Measurements from ENCODE around the gene SYTL2. TPM values are rescaled to one million over a fixed set of nuclear protein-coding genes. Genes with fewer than 3 reads are reported as not detected.

Gene SYTL2
- total RNA-seq, 1 experiment from 2014 or later: 57.1 TPM

GRCh38 chr11:85663080-85663752 lies 147.7 kb downstream of the SYTL2 start:
- ATAC-seq (no peak), DNase-seq (no peak)
- Histone ChIP-seq H3K9ac (ENCODE audit: low read length) (peak overlapping the region; percentile 99), H3K4me2 (ENCODE audit: low read length) (peak overlapping the region; percentile 96), H3K4me1 (ENCODE audit: insufficient read depth, low read length) (peaks cover 37% of the 10 kb centered on the region), H3K36me3 (ENCODE audit: low read depth, low read length) (peaks cover 50% of the 10 kb centered on the region), H3K9me3 (ENCODE audit: low read length) (no peaks in the 10 kb centered on the region), H4K20me1 (ENCODE audit: low read length) (peaks cover 57% of the 10 kb centered on the region), H3K4me3 (ENCODE audit: low read length) (peak overlapping the region; percentile 98), H2AFZ (ENCODE audit: low read length) (no peak overlapping the region), H3K27ac (ENCODE audit: low read length) (no peak overlapping the region), H3K79me2 (ENCODE audit: low read length) (peaks cover 68% of the 10 kb centered on the region), H3K27me3 (ENCODE audit: low read length) (no peaks in the 10 kb centered on the region), H3K9me2 (replicated peaks; ENCODE audit: low read length) (no peaks in the 10 kb centered on the region), H3F3A (ENCODE audit: low read length, unreplicated experiment) (no peaks in the 10 kb centered on the region)
- ChIA-PET POLR2A (ENCODE audit: unreplicated experiment) (interaction anchor here (0.7 kb wide), 1 partner anchor 1603 kb away, joined by 11 read pairs; no protein-coding TSS in a partner anchor), CTCF (interaction anchor here (0.6 to 0.7 kb wide), 2 partner anchors 66 to 883 kb away, joined by 4 to 6 read pairs; no protein-coding TSS in a partner anchor)
- TSS peak; percentile 29 for BruUV-seq (replicated peaks)
- TF ChIP-seq EZH2 (IDR thresholded peaks at IDR 0.05; ENCODE audit: low read length, unreplicated experiment): no peak
- intact Hi-C loops (cut with micrococcal nuclease): loop anchor here (5.0 to 10.0 kb wide), 2 partner anchors 66 to 582 kb away; partner anchors contain the start of gene EED

DNA sequence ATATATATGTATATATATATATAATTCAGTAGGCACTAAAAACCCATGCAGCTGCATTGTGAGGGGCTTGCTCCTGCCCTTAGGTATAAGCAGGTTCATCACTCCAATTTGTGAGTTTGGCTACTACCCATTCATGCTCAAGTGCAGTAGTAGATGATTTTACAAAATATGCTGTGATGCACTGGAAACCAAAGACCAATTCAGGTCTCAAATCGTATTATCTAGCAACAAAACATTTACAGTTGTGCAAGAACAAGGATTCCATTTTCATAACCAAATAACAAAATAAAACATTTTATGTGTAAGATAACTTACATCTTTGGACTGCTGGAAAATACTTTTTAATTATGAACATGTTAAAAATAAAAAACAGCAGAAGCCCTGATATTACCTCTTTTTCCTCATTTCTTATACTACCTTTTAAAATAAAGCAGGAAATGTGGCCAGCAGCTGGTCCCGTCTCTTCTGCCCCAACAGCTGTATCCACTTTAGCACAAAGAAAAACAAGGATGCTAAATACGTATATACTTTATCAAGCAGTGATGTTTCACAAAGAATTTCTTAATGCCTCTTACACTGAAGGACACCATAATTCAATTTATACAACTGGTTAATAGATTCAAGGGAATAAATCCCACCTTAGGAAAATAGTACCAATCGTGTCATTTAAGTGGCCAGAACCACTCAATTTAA lies 148.8 kb downstream of the SYTL2 start:
- H2AFZ ChIP-seq (ENCODE audit: low read length): no peak overlapping the region
- no TSS peak for BruUV-seq (replicated peaks)
- no peaks in the 10 kb centered on the region for H3K9me2 ChIP-seq (replicated peaks; ENCODE audit: low read length)
- H4K20me1 ChIP-seq (ENCODE audit: low read length): peaks cover 68% of the 10 kb centered on the region
- H3K4me3 ChIP-seq (ENCODE audit: low read length): peak overlapping the region; percentile 98
- no peaks in the 10 kb centered on the region for H3K27me3 ChIP-seq (ENCODE audit: low read length)
- peak overlapping the region; percentile 99 for H3K9ac ChIP-seq (ENCODE audit: low read length)
- no peaks in the 10 kb centered on the region for H3F3A ChIP-seq (ENCODE audit: low read length, unreplicated experiment)
- DNase-seq (no peak), ATAC-seq (no peak)
- H3K4me2 ChIP-seq (ENCODE audit: low read length): peak overlapping the region; percentile 96
- peaks cover 37% of the 10 kb centered on the region for H3K4me1 ChIP-seq (ENCODE audit: insufficient read depth, low read length)
- peaks cover 79% of the 10 kb centered on the region for H3K79me2 ChIP-seq (ENCODE audit: low read length)
- POLR2A ChIA-PET (ENCODE audit: unreplicated experiment): interaction anchor here (0.6 kb wide), 1 partner anchor 1371 kb away, joined by 6 read pairs; no protein-coding TSS in a partner anchor
- no peak overlapping the region for H3K27ac ChIP-seq (ENCODE audit: low read length)
- CTCF ChIA-PET: no interaction called here
- H3K36me3 ChIP-seq (ENCODE audit: low read depth, low read length): peaks cover 61% of the 10 kb centered on the region
- intact Hi-C loops (cut with micrococcal nuclease): loop anchor here (1.0 to 10.0 kb wide), 3 partner anchors 14 to 583 kb away; partner anchors contain the start of gene EED
- H3K9me3 ChIP-seq (ENCODE audit: low read length): no peaks in the 10 kb centered on the region
- TF ChIP-seq EZH2 (IDR thresholded peaks at IDR 0.05; ENCODE audit: low read length, unreplicated experiment) (no peak), CTCF (conservative IDR thresholded peaks at IDR 0.05; ENCODE audit: low read depth, low read length) (no peak), EZH2phosphoT487 (IDR thresholded peaks at IDR 0.05; ENCODE audit: borderline replicate concordance, low read length) (no peak)

DNA sequence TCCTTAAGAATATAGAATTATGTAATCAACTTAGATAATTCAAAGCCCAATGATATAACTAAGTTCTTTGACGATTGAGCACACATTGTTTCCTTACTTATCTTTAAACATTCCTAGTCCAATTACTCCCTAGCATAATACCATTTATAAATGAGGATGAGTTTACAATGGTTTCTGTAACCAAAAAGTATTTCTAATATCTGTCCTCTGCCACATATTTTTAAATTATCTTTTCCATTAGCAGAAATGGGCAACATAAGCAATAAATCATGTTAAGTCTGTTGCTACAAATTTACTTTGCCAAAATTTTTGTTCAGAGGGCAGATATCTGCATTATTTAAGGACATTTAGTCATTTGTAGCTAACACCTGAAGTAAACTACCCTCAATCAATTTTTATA lies 152.8 kb downstream of the SYTL2 start:
- H3K9me2 ChIP-seq (replicated peaks; ENCODE audit: low read length): no peaks in the 10 kb centered on the region
- TF ChIP-seq EZH2 (IDR thresholded peaks at IDR 0.05; ENCODE audit: low read length, unreplicated experiment): no peak
- no peak for TF ChIP-seq CTCF (conservative IDR thresholded peaks at IDR 0.05; ENCODE audit: low read depth, low read length)
- no peak for TF ChIP-seq EZH2phosphoT487 (IDR thresholded peaks at IDR 0.05; ENCODE audit: borderline replicate concordance, low read length)
- intact Hi-C loops (cut with micrococcal nuclease): no loop called here
- peaks cover 85% of the 10 kb centered on the region for H3K36me3 ChIP-seq (ENCODE audit: low read depth, low read length)
- ATAC-seq: no peak
- no peak overlapping the region for H3K9ac ChIP-seq (ENCODE audit: low read length)
- no peaks in the 10 kb centered on the region for H3K27me3 ChIP-seq (ENCODE audit: low read length)
- peaks cover 70% of the 10 kb centered on the region for H4K20me1 ChIP-seq (ENCODE audit: low read length)
- H3K27ac ChIP-seq (ENCODE audit: low read length): no peak overlapping the region
- H3K4me2 ChIP-seq (ENCODE audit: low read length): no peak overlapping the region
- BruUV-seq (replicated peaks): no TSS peak
- ChIA-PET CTCF (no interaction called here), POLR2A (ENCODE audit: unreplicated experiment) (interaction anchor here (1.6 kb wide), 1 partner anchor 11 kb away, joined by 10 read pairs; the partner anchor contains the start of gene TMEM126A)
- H3F3A ChIP-seq (ENCODE audit: low read length, unreplicated experiment): no peaks in the 10 kb centered on the region
- H3K4me3 ChIP-seq (ENCODE audit: low read length): no peak overlapping the region
- DNase-seq: no peak
- no peak overlapping the region for H2AFZ ChIP-seq (ENCODE audit: low read length)
- H3K4me1 ChIP-seq (ENCODE audit: insufficient read depth, low read length): peaks cover 31% of the 10 kb centered on the region
- H3K9me3 ChIP-seq (ENCODE audit: low read length): no peaks in the 10 kb centered on the region
- H3K79me2 ChIP-seq (ENCODE audit: low read length): peaks cover 82% of the 10 kb centered on the region

All from PC-3 (cell line).